AG10803 (cell line): ENCODE measurements around the gene CFAP97D1.

Source experiments
- DNase-seq: peaks from one replicate; pipeline ENCODE4 v3.0.0; 2010; ENCODE audit warnings: low read depth
- H3K4me3 ChIP-seq: 2 replicates; pipeline ENCODE4 v1.5.1; 2011; ENCODE audit warnings: mild to moderate bottlenecking, low read length, control low read depth
- TF ChIP-seq, protein P1 (sequence below): conservative IDR thresholded peaks from 2 replicates; pipeline ENCODE4 v1.5.1; 2011; ENCODE audit warnings: mild to moderate bottlenecking, low read length, control low read depth, inconsistent platforms

The CFAP97D1 gene

DNA sequence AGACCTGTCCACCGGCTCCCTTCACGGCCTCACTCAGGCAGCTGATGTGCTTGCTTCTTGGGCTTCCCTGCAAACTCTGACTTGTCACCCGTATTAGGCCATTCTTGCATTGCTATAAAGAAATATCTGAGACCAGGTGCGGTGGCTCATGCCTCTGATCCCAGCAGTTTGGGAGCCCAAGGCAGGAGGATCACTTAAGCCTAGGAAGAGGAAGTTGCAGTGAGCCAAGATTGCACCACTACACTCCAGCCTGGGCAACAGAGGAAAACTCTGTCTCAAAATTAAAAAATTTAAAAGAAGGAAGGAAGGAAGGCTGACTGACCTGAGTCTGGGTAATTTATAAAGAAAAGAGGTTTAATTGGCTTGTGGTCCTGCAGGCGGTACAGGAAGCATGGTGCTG is 38.6 kb upstream of the CFAP97D1 start:
- TF ChIP-seq, protein P1, sequence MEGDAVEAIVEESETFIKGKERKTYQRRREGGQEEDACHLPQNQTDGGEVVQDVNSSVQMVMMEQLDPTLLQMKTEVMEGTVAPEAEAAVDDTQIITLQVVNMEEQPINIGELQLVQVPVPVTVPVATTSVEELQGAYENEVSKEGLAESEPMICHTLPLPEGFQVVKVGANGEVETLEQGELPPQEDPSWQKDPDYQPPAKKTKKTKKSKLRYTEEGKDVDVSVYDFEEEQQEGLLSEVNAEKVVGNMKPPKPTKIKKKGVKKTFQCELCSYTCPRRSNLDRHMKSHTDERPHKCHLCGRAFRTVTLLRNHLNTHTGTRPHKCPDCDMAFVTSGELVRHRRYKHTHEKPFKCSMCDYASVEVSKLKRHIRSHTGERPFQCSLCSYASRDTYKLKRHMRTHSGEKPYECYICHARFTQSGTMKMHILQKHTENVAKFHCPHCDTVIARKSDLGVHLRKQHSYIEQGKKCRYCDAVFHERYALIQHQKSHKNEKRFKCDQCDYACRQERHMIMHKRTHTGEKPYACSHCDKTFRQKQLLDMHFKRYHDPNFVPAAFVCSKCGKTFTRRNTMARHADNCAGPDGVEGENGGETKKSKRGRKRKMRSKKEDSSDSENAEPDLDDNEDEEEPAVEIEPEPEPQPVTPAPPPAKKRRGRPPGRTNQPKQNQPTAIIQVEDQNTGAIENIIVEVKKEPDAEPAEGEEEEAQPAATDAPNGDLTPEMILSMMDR, result no peak
- no peak overlapping the region for H3K4me3 ChIP-seq
- DNase-seq, result no peak

DNA sequence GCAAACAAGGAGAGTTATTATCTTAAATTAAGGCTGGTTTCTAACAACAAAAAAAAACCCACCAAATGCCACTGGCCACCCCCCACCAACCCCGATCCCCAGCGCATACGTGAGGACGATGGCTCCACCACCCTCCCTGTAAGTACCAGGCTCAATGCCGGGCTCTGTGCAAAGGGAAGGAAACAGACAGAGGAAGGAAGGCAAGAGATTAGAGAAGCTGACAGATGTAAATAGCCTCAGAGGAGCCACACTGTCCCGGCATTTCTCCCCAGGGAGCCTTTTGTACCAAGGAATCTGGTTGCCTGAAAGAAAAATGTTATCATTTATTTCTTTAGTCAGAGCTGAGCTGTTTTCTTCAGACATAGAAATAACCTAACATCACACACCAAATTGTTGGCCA is 34.7 kb upstream of the CFAP97D1 start:
- TF ChIP-seq, protein P1, result no peak
- H3K4me3 ChIP-seq, result no peak overlapping the region
- no peak for DNase-seq

DNA sequence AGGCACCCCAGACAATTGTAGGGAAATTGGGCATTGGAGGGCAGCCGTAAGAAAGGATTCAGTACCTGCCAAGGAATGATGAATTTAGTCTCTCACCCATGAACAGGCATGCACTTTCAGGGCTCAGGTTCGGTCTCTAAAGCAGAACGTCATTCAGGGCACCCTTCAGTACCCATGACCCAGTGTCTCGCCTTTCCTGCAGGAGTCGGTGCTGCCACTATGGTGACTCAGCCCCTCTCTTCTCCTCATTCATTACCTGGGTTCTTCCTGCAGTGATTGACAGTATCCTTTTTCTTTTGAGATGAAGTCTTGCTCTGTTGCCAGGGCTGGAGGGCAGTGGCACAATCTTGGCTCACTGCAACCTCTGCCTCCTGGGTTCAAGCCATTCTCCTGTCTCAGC is 30.1 kb upstream of the CFAP97D1 start:
- TF ChIP-seq, protein P1, result no peak
- DNase-seq, result no peak
- no peak overlapping the region for H3K4me3 ChIP-seq

DNA sequence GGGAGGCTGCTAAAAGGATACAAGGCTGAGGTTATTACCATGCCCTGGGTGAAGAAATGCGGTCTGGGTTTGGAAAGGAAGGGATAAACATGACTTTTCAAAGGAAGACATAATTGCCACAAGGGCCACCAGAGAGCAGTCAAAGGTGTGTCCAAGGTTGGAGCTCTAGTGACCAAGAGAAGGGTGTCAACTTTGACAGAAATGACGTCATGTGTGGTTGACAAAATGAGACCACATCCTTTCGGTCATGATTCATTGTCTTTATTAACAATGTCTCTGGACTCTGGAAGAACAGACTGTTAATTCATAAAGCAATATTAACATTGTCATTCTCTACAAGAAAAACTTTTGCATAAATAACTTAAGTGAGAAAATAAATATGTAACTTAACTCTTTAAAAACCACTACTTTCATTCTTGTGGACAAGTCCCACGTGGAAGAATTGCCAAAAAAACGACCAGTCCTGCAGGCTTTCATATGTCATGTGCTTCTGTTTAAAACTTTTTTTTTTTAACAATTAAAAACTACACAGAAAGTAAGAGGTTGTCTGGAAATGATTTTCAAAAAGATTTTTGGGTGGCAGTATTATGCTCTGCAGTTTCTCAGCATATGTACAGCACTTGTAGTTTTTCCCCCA is 26.6 kb upstream of the CFAP97D1 start:
- peak; percentile 44 for DNase-seq
- TF ChIP-seq, protein P1, result no peak
- H3K4me3 ChIP-seq, result no peak overlapping the region

GRCh38 chr17:43754947-43755346 is 25.3 kb upstream of the CFAP97D1 start:
- TF ChIP-seq, protein P1, result no peak
- H3K4me3 ChIP-seq, result no peak overlapping the region
- no peak for DNase-seq

GRCh38 chr17:43755389-43755875 is 24.8 kb upstream of the CFAP97D1 start:
- H3K4me3 ChIP-seq, result no peak overlapping the region
- TF ChIP-seq, protein P1, result no peak
- no peak for DNase-seq

- no peak for DNase-seq
- H3K4me3 ChIP-seq, result no peak overlapping the region
- TF ChIP-seq, protein P1, result no peak
These were observed 24.0 kb upstream of the CFAP97D1 start for GRCh38 chr17:43756201-43756600.
